ENCODE measurements around the gene SH3PXD2B. TPM values are rescaled to one million over a fixed set of nuclear protein-coding genes. Genes with fewer than 3 reads are reported as not detected.

Gene SH3PXD2B
- polyA plus RNA-seq, 3 donors, result 0.19 to 0.77 (median 0.31) TPM

- no peak overlapping the region for H3K4me3 Mint-ChIP-seq
- H3K27ac ChIP-seq (ENCODE audit: low read depth in 1 of 2, low read length in 2 of 2), result no peak overlapping the region
- H3K9me3 Mint-ChIP-seq, result peaks cover 0 to 23% (median 15%) of the 10 kb centered on the region in 7 donors
- H3K36me3 ChIP-seq (replicated peaks in 1 of 2; ENCODE audit: control insufficient read depth in 1 of 2, insufficient read depth in 2 of 2, low read length in 2 of 2), result no peaks in the 10 kb centered on the region
- H3K9me3 ChIP-seq (replicated peaks in 1 of 2; ENCODE audit: control insufficient read depth in 1 of 2, insufficient read depth in 1 of 2, low read length in 2 of 2), result peaks cover 5 to 13% of the 10 kb centered on the region in 2 donors
- intact Hi-C loops (cut with micrococcal nuclease), result no loop called here
- no peak overlapping the region for H3K4me3 ChIP-seq (replicated peaks in 1 of 3; ENCODE audit: low read depth in 2 of 3, low read length in 3 of 3)
- H3K79me2 ChIP-seq (ENCODE audit: insufficient read depth, low read length), result no peaks in the 10 kb centered on the region
- H3K27me3 ChIP-seq (ENCODE audit: control insufficient read depth in 2 of 2, insufficient read depth in 2 of 2, low read length in 2 of 2), result no peaks in the 10 kb centered on the region
- 59% methylated on average over 3 of the region's 9 CpGs for WGBS (ENCODE audit: insufficient coverage)
- no peaks in the 10 kb centered on the region for H3K4me1 Mint-ChIP-seq
- peak overlapping the region in 1 of 7 donors; percentile 9 for H3K27ac Mint-ChIP-seq
- H3K4me1 ChIP-seq (ENCODE audit: control insufficient read depth in 1 of 2, insufficient read depth in 2 of 2, low read length in 2 of 2), result no peaks in the 10 kb centered on the region
- H4K20me1 ChIP-seq (ENCODE audit: insufficient read depth, low read length), result no peaks in the 10 kb centered on the region
- peaks cover 0 to 3% of the 10 kb centered on the region in 2 donors for H3K36me3 Mint-ChIP-seq
- DNase-seq, result no peak
- H3K27me3 Mint-ChIP-seq (ENCODE audit: low read depth in 3 of 3), result peaks cover 0 to 2% (median 0%) of the 10 kb centered on the region in 3 donors
- H3K4me2 ChIP-seq (replicated peaks; ENCODE audit: extremely low read depth, low read length, poor library complexity, severe bottlenecking), result no peak overlapping the region
- H2AFZ ChIP-seq (ENCODE audit: insufficient read depth, low read depth, low read length, poor library complexity, severe bottlenecking), result no peak overlapping the region
- no peak overlapping the region for H3K9ac ChIP-seq (ENCODE audit: insufficient read depth, low read length, poor library complexity, severe bottlenecking)
- TF ChIP-seq CTCF (IDR thresholded peaks at IDR 0.05), result no peak
These were observed 152.1 kb downstream of the SH3PXD2B start for GRCh38 chr5:172302047-172302710.

GRCh38 chr5:172299916-172300439 is 154.3 kb downstream of the SH3PXD2B start:
- intact Hi-C loops (cut with micrococcal nuclease), result no loop called here

More at GRCh38 chr5:172299916-172300439, 154.3 kb downstream of the SH3PXD2B start:
- no peak for DNase-seq
- Histone ChIP-seq H4K20me1 (ENCODE audit: insufficient read depth, low read length) (no peaks in the 10 kb centered on the region), H3K9ac (ENCODE audit: insufficient read depth, low read length, poor library complexity, severe bottlenecking) (no peak overlapping the region), H3K36me3 (replicated peaks in 1 of 2; ENCODE audit: control insufficient read depth in 1 of 2, insufficient read depth in 2 of 2, low read length in 2 of 2) (no peaks in the 10 kb centered on the region), H3K27ac (ENCODE audit: low read depth in 1 of 2, low read length in 2 of 2) (no peak overlapping the region), H3K9me3 (replicated peaks in 1 of 2; ENCODE audit: control insufficient read depth in 1 of 2, insufficient read depth in 1 of 2, low read length in 2 of 2) (peaks cover under 1 to 3% of the 10 kb centered on the region in 2 donors), H3K79me2 (ENCODE audit: insufficient read depth, low read length) (no peaks in the 10 kb centered on the region), H3K4me2 (replicated peaks; ENCODE audit: extremely low read depth, low read length, poor library complexity, severe bottlenecking) (no peak overlapping the region), H3K27me3 (ENCODE audit: control insufficient read depth in 2 of 2, insufficient read depth in 2 of 2, low read length in 2 of 2) (no peaks in the 10 kb centered on the region), H2AFZ (ENCODE audit: insufficient read depth, low read depth, low read length, poor library complexity, severe bottlenecking) (no peak overlapping the region), H3K4me1 (ENCODE audit: control insufficient read depth in 1 of 2, insufficient read depth in 2 of 2, low read length in 2 of 2) (no peaks in the 10 kb centered on the region), H3K4me3 (replicated peaks in 1 of 3; ENCODE audit: low read depth in 2 of 3, low read length in 3 of 3) (no peak overlapping the region)
- TF ChIP-seq CTCF (IDR thresholded peaks at IDR 0.05), result no peak
- WGBS (ENCODE audit: insufficient coverage), result no CpG with 5 or more reads among the region's 2 CpGs
- Mint-ChIP-seq H3K4me1 (no peaks in the 10 kb centered on the region), H3K36me3 (no peaks in the 10 kb centered on the region), H3K27me3 (ENCODE audit: low read depth in 3 of 3) (peaks cover 0 to 3% (median 0%) of the 10 kb centered on the region in 3 donors), H3K27ac (no peak overlapping the region), H3K9me3 (peaks cover 0 to 6% (median 5%) of the 10 kb centered on the region in 7 donors), H3K4me3 (no peak overlapping the region)

All from CD14-positive monocyte (primary cell).